ENCODE data around the gene PLA2G4B. TPM values are rescaled to one million over a fixed set of nuclear protein-coding genes. Genes with fewer than 3 reads are reported as not detected.
A peak's percentile ranks its signal among the peaks of the same experiment; 100 is the strongest.

The PLA2G4B gene
- total RNA-seq, 1 experiment from 2014 or later = 7.8 TPM

DNA sequence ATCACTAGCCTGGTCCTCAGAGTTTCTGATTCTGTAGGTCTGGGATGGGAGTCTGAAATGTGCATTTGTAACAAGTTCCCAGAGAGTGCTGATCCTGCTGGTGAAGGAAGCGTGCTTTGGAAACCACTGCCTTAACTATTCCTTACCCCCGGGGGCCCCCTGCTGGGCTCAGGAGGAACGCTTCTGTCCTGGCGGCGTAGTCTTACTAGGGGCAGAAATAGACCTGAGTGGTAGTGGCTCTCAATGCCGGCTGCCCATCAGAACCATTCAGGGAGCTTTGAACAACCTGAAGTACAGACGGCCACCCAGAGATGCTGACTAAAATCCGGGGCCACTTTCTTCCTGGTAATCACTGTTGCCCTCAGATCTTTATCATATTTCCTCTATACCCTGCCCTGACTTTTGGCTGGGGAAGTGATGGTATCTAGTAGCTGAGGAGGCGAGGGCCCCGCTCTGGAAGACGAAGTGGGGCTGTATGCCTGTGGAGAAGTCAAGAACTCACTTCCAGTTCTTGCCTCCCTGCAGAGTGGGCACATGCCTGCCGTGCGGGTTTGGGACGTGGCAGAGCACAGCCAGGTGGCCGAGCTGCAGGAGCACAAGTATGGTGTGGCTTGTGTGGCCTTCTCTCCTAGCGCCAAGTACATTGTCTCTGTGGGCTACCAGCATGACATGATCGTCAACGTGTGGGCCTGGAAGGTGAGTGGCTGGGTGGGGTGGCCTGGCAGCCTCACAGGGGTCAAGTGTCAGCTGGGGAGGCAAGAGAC, 27.0 kb upstream of the PLA2G4B start:
- no peak for TF ChIP-seq EZH2 (IDR thresholded peaks at IDR 0.05; ENCODE audit: low read depth)
- TF ChIP-seq, protein P1, sequence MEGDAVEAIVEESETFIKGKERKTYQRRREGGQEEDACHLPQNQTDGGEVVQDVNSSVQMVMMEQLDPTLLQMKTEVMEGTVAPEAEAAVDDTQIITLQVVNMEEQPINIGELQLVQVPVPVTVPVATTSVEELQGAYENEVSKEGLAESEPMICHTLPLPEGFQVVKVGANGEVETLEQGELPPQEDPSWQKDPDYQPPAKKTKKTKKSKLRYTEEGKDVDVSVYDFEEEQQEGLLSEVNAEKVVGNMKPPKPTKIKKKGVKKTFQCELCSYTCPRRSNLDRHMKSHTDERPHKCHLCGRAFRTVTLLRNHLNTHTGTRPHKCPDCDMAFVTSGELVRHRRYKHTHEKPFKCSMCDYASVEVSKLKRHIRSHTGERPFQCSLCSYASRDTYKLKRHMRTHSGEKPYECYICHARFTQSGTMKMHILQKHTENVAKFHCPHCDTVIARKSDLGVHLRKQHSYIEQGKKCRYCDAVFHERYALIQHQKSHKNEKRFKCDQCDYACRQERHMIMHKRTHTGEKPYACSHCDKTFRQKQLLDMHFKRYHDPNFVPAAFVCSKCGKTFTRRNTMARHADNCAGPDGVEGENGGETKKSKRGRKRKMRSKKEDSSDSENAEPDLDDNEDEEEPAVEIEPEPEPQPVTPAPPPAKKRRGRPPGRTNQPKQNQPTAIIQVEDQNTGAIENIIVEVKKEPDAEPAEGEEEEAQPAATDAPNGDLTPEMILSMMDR (conservative IDR thresholded peaks at IDR 0.05) = peak; percentile 78
- ChIA-PET CTCF (interaction anchor here (0.5 to 2.1 kb wide), 2 partner anchors 38 to 230 kb away, joined by 3 to 21 read pairs; partner anchors contain the start of gene MAPKBP1), POLR2A (ENCODE audit: unreplicated experiment) (no interaction called here)
- no peaks in the 10 kb centered on the region for H3K36me3 ChIP-seq (ENCODE audit: low read depth)
- H2AFZ ChIP-seq = no peak overlapping the region
- no peaks in the 10 kb centered on the region for H4K20me1 ChIP-seq (ENCODE audit: insufficient read depth)
- DNase-seq = peak; percentile 52 to 73
- no TSS peak for BruUV-seq (replicated peaks)
- no peaks in the 10 kb centered on the region for H3K27me3 ChIP-seq (ENCODE audit: insufficient read depth, low read depth)
- no peaks in the 10 kb centered on the region for H3K79me2 ChIP-seq (ENCODE audit: low read depth)
- no peak overlapping the region for H3K27ac ChIP-seq
- intact Hi-C loops (cut with micrococcal nuclease; ENCODE audit: unreplicated experiment) = loop anchor here (1.0 to 10.0 kb wide), 5 partner anchors 93 to 909 kb away; partner anchors contain the start of gene TYRO3
- no peaks in the 10 kb centered on the region for H3F3A ChIP-seq (ENCODE audit: insufficient read depth, low read depth)
- H3K9me3 ChIP-seq (ENCODE audit: insufficient read depth, low read depth) = no peaks in the 10 kb centered on the region
- H3K4me3 ChIP-seq = no peak overlapping the region
- no peaks in the 10 kb centered on the region for H3K9me2 ChIP-seq (ENCODE audit: insufficient read depth)
- H3K4me1 ChIP-seq (replicated peaks; ENCODE audit: insufficient read depth) = no peaks in the 10 kb centered on the region
- no peak overlapping the region for H3K4me2 ChIP-seq

DNA sequence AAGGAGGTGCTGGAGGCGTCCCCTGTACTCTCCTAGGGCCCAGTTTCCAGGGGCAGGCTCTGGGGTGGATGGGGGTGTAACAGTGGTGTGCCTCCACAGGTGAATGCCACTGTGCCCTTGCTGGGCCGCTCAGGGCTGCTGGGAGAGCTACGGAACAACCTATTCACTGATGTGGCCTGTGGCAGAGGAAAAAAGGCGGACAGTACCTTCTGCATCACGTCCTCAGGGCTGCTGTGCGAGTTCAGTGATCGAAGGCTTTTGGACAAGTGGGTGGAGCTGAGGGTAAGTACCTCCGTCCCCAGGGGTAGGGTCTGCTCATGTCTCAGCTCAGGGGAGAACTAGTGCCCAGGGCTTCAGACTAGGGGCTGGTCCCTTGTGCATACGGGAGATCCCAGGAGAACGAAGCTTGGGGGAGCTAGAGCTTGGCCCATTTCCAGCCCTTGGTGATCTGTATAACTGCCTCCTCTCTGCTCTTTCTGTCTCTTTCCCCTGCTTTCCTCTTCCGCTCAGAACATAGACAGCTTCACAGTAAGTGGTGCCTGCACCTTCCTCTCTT, 25.7 kb upstream of the PLA2G4B start:
- Histone ChIP-seq H3F3A (ENCODE audit: insufficient read depth, low read depth) (no peaks in the 10 kb centered on the region), H3K9me3 (ENCODE audit: insufficient read depth, low read depth) (no peaks in the 10 kb centered on the region), H3K79me2 (ENCODE audit: low read depth) (no peaks in the 10 kb centered on the region), H3K4me2 (no peak overlapping the region), H3K27ac (no peak overlapping the region), H2AFZ (no peak overlapping the region), H3K4me1 (replicated peaks; ENCODE audit: insufficient read depth) (no peaks in the 10 kb centered on the region), H3K27me3 (ENCODE audit: insufficient read depth, low read depth) (no peaks in the 10 kb centered on the region), H4K20me1 (ENCODE audit: insufficient read depth) (no peaks in the 10 kb centered on the region), H3K4me3 (no peak overlapping the region), H3K36me3 (ENCODE audit: low read depth) (no peaks in the 10 kb centered on the region), H3K9me2 (ENCODE audit: insufficient read depth) (no peaks in the 10 kb centered on the region)
- POLR2A ChIA-PET (ENCODE audit: unreplicated experiment) = no interaction called here
- CTCF ChIA-PET = interaction anchor here (0.6 to 1.0 kb wide), 2 partner anchors 107 to 272 kb away, joined by 3 to 6 read pairs; no protein-coding TSS in a partner anchor
- TF ChIP-seq, protein P1 (conservative IDR thresholded peaks at IDR 0.05) = no peak
- TF ChIP-seq EZH2 (IDR thresholded peaks at IDR 0.05; ENCODE audit: low read depth) = no peak
- no TSS peak for BruUV-seq (replicated peaks)
- no peak for DNase-seq
- intact Hi-C loops (cut with micrococcal nuclease; ENCODE audit: unreplicated experiment) = loop anchor here (5.0 to 10.0 kb wide), 2 partner anchors 258 to 911 kb away; partner anchors contain the start of gene TYRO3

DNA sequence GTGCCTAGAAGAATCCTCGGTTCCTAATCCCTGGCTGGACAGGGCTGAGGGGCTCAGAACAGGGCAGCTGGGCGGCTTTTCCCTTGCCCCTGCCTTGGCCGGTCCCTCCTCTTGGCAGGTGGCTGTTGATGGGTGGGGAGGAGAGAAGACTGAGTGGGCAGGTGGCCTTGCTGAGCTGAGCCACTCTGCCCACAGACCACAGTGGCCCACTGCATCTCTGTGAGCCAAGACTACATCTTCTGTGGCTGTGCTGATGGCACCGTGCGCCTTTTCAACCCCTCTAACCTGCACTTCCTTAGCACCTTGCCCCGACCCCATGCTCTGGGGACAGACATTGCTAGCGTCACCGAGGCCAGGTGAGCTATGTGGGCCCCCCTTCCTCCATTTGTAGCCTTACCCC, 25.2 kb upstream of the PLA2G4B start:
- BruUV-seq (replicated peaks) = no TSS peak
- ChIA-PET CTCF (interaction anchor here (0.6 to 1.0 kb wide), 2 partner anchors 107 to 271 kb away, joined by 3 to 6 read pairs; no protein-coding TSS in a partner anchor), POLR2A (ENCODE audit: unreplicated experiment) (no interaction called here)
- DNase-seq = no peak
- H3K9me2 ChIP-seq (ENCODE audit: insufficient read depth) = no peaks in the 10 kb centered on the region
- no peaks in the 10 kb centered on the region for H3K79me2 ChIP-seq (ENCODE audit: low read depth)
- no peaks in the 10 kb centered on the region for H3K36me3 ChIP-seq (ENCODE audit: low read depth)
- H3K9me3 ChIP-seq (ENCODE audit: insufficient read depth, low read depth) = no peaks in the 10 kb centered on the region
- intact Hi-C loops (cut with micrococcal nuclease; ENCODE audit: unreplicated experiment) = loop anchor here (5.0 to 10.0 kb wide), 2 partner anchors 259 to 911 kb away; partner anchors contain the start of gene TYRO3
- no peak overlapping the region for H3K27ac ChIP-seq
- no peaks in the 10 kb centered on the region for H3F3A ChIP-seq (ENCODE audit: insufficient read depth, low read depth)
- H3K4me2 ChIP-seq = no peak overlapping the region
- H3K27me3 ChIP-seq (ENCODE audit: insufficient read depth, low read depth) = no peaks in the 10 kb centered on the region
- no peak overlapping the region for H2AFZ ChIP-seq
- H3K4me3 ChIP-seq = no peak overlapping the region
- H4K20me1 ChIP-seq (ENCODE audit: insufficient read depth) = no peaks in the 10 kb centered on the region
- no peaks in the 10 kb centered on the region for H3K4me1 ChIP-seq (replicated peaks; ENCODE audit: insufficient read depth)
- TF ChIP-seq EZH2 (IDR thresholded peaks at IDR 0.05; ENCODE audit: low read depth) = no peak
- TF ChIP-seq, protein P1 (conservative IDR thresholded peaks at IDR 0.05) = no peak

Measured in PC-9 (cell line).